ENCODE results near the gene FZD10. TPM values are rescaled to one million over a fixed set of nuclear protein-coding genes. Genes with fewer than 3 reads are reported as not detected.

Gene FZD10
- total RNA-seq, 6 donors from 2014 or later = 0.46 to 2.6 (median 1.1) TPM; not detected in 1

- TF ChIP-seq POLR2AphosphoS5 (IDR thresholded peaks at IDR 0.05) (no peak), POLR2A (IDR thresholded peaks at IDR 0.05) (no peak), EP300 (IDR thresholded peaks at IDR 0.05) (no peak), CTCF (IDR thresholded peaks at IDR 0.05) (no peak)
- Histone ChIP-seq H3K9me3 (peaks cover 0 to 10% (median 2%) of the 10 kb centered on the region in 4 donors), H3K4me1 (no peaks in the 10 kb centered on the region), H3K4me3 (no peak overlapping the region), H3K27me3 (no peaks in the 10 kb centered on the region), H3K27ac (no peak overlapping the region), H3K36me3 (no peaks in the 10 kb centered on the region)
- ATAC-seq (ENCODE audit: low FRiP score in 2 of 2) (no peak), DNase-seq (no peak)
- 86 to 87% methylated on average over 7 to 11 of the region's 11 CpGs for WGBS, 2 donors
Observed at GRCh38 chr12:130179621-130180020, 17.4 kb downstream of the FZD10 start.

GRCh38 chr12:130181211-130181610, 18.9 kb downstream of the FZD10 start:
- peaks cover 0 to 9% (median 2%) of the 10 kb centered on the region in 4 donors for H3K9me3 ChIP-seq
- no peaks in the 10 kb centered on the region for H3K27me3 ChIP-seq
- 75 to 78% methylated on average over 10 of the region's 10 CpGs for WGBS, 2 donors
- ATAC-seq (ENCODE audit: low FRiP score in 2 of 2) = no peak
- no peak overlapping the region for H3K4me3 ChIP-seq
- TF ChIP-seq POLR2AphosphoS5 (IDR thresholded peaks at IDR 0.05) (no peak), POLR2A (IDR thresholded peaks at IDR 0.05) (no peak), CTCF (IDR thresholded peaks at IDR 0.05) (no peak), EP300 (IDR thresholded peaks at IDR 0.05) (no peak)
- no peaks in the 10 kb centered on the region for H3K4me1 ChIP-seq
- no peak overlapping the region for H3K27ac ChIP-seq
- no peak for DNase-seq
- H3K36me3 ChIP-seq = no peaks in the 10 kb centered on the region

- Histone ChIP-seq H3K4me3 (no peak overlapping the region), H3K27ac (no peak overlapping the region), H3K9me3 (peaks cover 0 to 6% (median 0%) of the 10 kb centered on the region in 4 donors), H3K36me3 (no peaks in the 10 kb centered on the region), H3K4me1 (no peaks in the 10 kb centered on the region), H3K27me3 (no peaks in the 10 kb centered on the region)
- WGBS, 2 donors = 85 to 90% methylated on average over 15 to 23 of the region's 23 CpGs
- DNase-seq = no peak
- no peak for TF ChIP-seq POLR2AphosphoS5 (IDR thresholded peaks at IDR 0.05)
- no peak for TF ChIP-seq EP300 (IDR thresholded peaks at IDR 0.05)
- no peak for TF ChIP-seq POLR2A (IDR thresholded peaks at IDR 0.05)
- TF ChIP-seq CTCF (IDR thresholded peaks at IDR 0.05) = no peak
- ATAC-seq (ENCODE audit: low FRiP score in 2 of 2) = no peak
Observed at GRCh38 chr12:130183585-130184370, 21.5 kb downstream of the FZD10 start.

- no peaks in the 10 kb centered on the region for H3K36me3 ChIP-seq
- no peaks in the 10 kb centered on the region for H3K4me1 ChIP-seq
- TF ChIP-seq CTCF (IDR thresholded peaks at IDR 0.05) = no peak
- no peak for TF ChIP-seq EP300 (IDR thresholded peaks at IDR 0.05)
- TF ChIP-seq POLR2A (IDR thresholded peaks at IDR 0.05) = no peak
- no peak for TF ChIP-seq POLR2AphosphoS5 (IDR thresholded peaks at IDR 0.05)
- no peak for DNase-seq
- peaks cover 0 to 6% (median 0%) of the 10 kb centered on the region in 4 donors for H3K9me3 ChIP-seq
- no peak overlapping the region for H3K27ac ChIP-seq
- ATAC-seq (ENCODE audit: low FRiP score in 2 of 2) = no peak
- 81 to 85% methylated on average over 11 to 12 of the region's 12 CpGs for WGBS, 2 donors
- no peak overlapping the region for H3K4me3 ChIP-seq
- H3K27me3 ChIP-seq = no peaks in the 10 kb centered on the region
Observed at GRCh38 chr12:130184404-130185090, 22.3 kb downstream of the FZD10 start.

Measured in upper lobe of left lung (tissue), 6 donors.